ENCODE measurements around the gene HTRA1.

Gene HTRA1

GRCh38 chr10:122475591-122476332 is 14.4 kb downstream of the HTRA1 start:
- Histone ChIP-seq H3K4me1 (ENCODE audit: insufficient read depth, low read length, severe bottlenecking) (no peaks in the 10 kb centered on the region), H3K36me3 (ENCODE audit: insufficient read depth, low read length) (no peaks in the 10 kb centered on the region), H3K4me2 (ENCODE audit: low read length) (no peak overlapping the region), H3K9me3 (ENCODE audit: low read length) (no peaks in the 10 kb centered on the region), H3K9me2 (ENCODE audit: low read depth, low read length) (no peaks in the 10 kb centered on the region), H3K79me2 (ENCODE audit: insufficient read depth, low read length) (no peaks in the 10 kb centered on the region), H3K4me3 (ENCODE audit: low read depth, low read length, poor library complexity, severe bottlenecking) (no peak overlapping the region), H2AFZ (ENCODE audit: low read length) (no peak overlapping the region), H3F3A (ENCODE audit: insufficient read depth, low read length) (no peaks in the 10 kb centered on the region), H3K27ac (ENCODE audit: low read depth, low read length, poor library complexity, severe bottlenecking) (no peak overlapping the region), H3K9ac (ENCODE audit: low read length) (no peak overlapping the region), H4K20me1 (ENCODE audit: insufficient read depth, low read length) (no peaks in the 10 kb centered on the region), H3K27me3 (ENCODE audit: insufficient read depth, low read length) (no peaks in the 10 kb centered on the region)
- no peak for TF ChIP-seq CTCF (IDR thresholded peaks at IDR 0.05; ENCODE audit: low read length)
- no peak for TF ChIP-seq EZH2 (IDR thresholded peaks at IDR 0.05; ENCODE audit: borderline replicate concordance, low read length)

GRCh38 chr10:122476333-122476695 is 15.0 kb downstream of the HTRA1 start:
- H3K4me3 ChIP-seq (ENCODE audit: low read depth, low read length, poor library complexity, severe bottlenecking) = no peak overlapping the region
- no peaks in the 10 kb centered on the region for H3K36me3 ChIP-seq (ENCODE audit: insufficient read depth, low read length)
- H3K9ac ChIP-seq (ENCODE audit: low read length) = no peak overlapping the region
- no peak overlapping the region for H3K27ac ChIP-seq (ENCODE audit: low read depth, low read length, poor library complexity, severe bottlenecking)
- H3K9me2 ChIP-seq (ENCODE audit: low read depth, low read length) = no peaks in the 10 kb centered on the region
- H2AFZ ChIP-seq (ENCODE audit: low read length) = no peak overlapping the region
- no peaks in the 10 kb centered on the region for H3K9me3 ChIP-seq (ENCODE audit: low read length)
- no peak overlapping the region for H3K4me2 ChIP-seq (ENCODE audit: low read length)
- no peaks in the 10 kb centered on the region for H3K27me3 ChIP-seq (ENCODE audit: insufficient read depth, low read length)
- H3K79me2 ChIP-seq (ENCODE audit: insufficient read depth, low read length) = no peaks in the 10 kb centered on the region
- TF ChIP-seq CTCF (IDR thresholded peaks at IDR 0.05; ENCODE audit: low read length) (no peak), EZH2 (IDR thresholded peaks at IDR 0.05; ENCODE audit: borderline replicate concordance, low read length) (no peak)
- H4K20me1 ChIP-seq (ENCODE audit: insufficient read depth, low read length) = no peaks in the 10 kb centered on the region
- H3F3A ChIP-seq (ENCODE audit: insufficient read depth, low read length) = no peaks in the 10 kb centered on the region
- no peaks in the 10 kb centered on the region for H3K4me1 ChIP-seq (ENCODE audit: insufficient read depth, low read length, severe bottlenecking)

- no peaks in the 10 kb centered on the region for H4K20me1 ChIP-seq (ENCODE audit: insufficient read depth, low read length)
- no peaks in the 10 kb centered on the region for H3K9me2 ChIP-seq (ENCODE audit: low read depth, low read length)
- no peaks in the 10 kb centered on the region for H3K79me2 ChIP-seq (ENCODE audit: insufficient read depth, low read length)
- H3K4me3 ChIP-seq (ENCODE audit: low read depth, low read length, poor library complexity, severe bottlenecking) = no peak overlapping the region
- no peaks in the 10 kb centered on the region for H3K36me3 ChIP-seq (ENCODE audit: insufficient read depth, low read length)
- no peaks in the 10 kb centered on the region for H3F3A ChIP-seq (ENCODE audit: insufficient read depth, low read length)
- no peaks in the 10 kb centered on the region for H3K9me3 ChIP-seq (ENCODE audit: low read length)
- TF ChIP-seq EZH2 (IDR thresholded peaks at IDR 0.05; ENCODE audit: borderline replicate concordance, low read length) (no peak), CTCF (IDR thresholded peaks at IDR 0.05; ENCODE audit: low read length) (no peak)
- H3K27me3 ChIP-seq (ENCODE audit: insufficient read depth, low read length) = no peaks in the 10 kb centered on the region
- H3K27ac ChIP-seq (ENCODE audit: low read depth, low read length, poor library complexity, severe bottlenecking) = no peak overlapping the region
- no peak overlapping the region for H3K4me2 ChIP-seq (ENCODE audit: low read length)
- no peak overlapping the region for H2AFZ ChIP-seq (ENCODE audit: low read length)
- H3K4me1 ChIP-seq (ENCODE audit: insufficient read depth, low read length, severe bottlenecking) = no peaks in the 10 kb centered on the region
- no peak overlapping the region for H3K9ac ChIP-seq (ENCODE audit: low read length)
These were observed 16.1 kb downstream of the HTRA1 start for GRCh38 chr10:122477436-122477835.
